Measurements from ENCODE around the gene PRSS3. TPM values are rescaled to one million over a fixed set of nuclear protein-coding genes. Genes with fewer than 3 reads are reported as not detected.

The PRSS3 gene
- total RNA-seq (2013; cell fraction: nucleolus; rRNA removed) = not detected in 2 replicates
- total RNA-seq (2014; rRNA removed) = not detected in 2 replicates
- not detected in 2 replicates for total RNA-seq (2014; rRNA removed; fragmentation: Illumina TruSeq; extraction: Trizol)
- 0.54 and 0.98 TPM in 2 replicates for total RNA-seq (2021)
- not detected for polyA plus RNA-seq (2011; ENCODE audit: low read depth)
- polyA plus RNA-seq (2011; rRNA removed) = not detected in 2 replicates
- not detected in 2 replicates for polyA plus RNA-seq (2011; cell fraction: cytosol; rRNA removed)
- not detected in 2 replicates for polyA plus RNA-seq (2011; cell fraction: nucleus; rRNA removed)
- polyA plus RNA-seq (2012) = not detected in 2 replicates
- polyA plus RNA-seq (2014; fragmentation: Illumina TruSeq; extraction: Trizol) = not detected in 2 replicates
- not detected for polyA plus RNA-seq (2014; fragmentation: Nextera tagmentation; extraction: Ambion mirVana)
- not detected in 2 replicates for polyA plus RNA-seq (2014; rRNA removed)
- polyA plus RNA-seq (2016; fragmentation: Nextera tagmentation; extraction: Ambion mirVana) = not detected
- not detected in 2 replicates for polyA minus RNA-seq (2011; rRNA and poly(A)+ RNA removed)
- polyA minus RNA-seq (2011; cell fraction: cytosol; rRNA and poly(A)+ RNA removed) = not detected in 2 replicates
- not detected in 2 replicates for polyA minus RNA-seq (2011; cell fraction: nucleus; rRNA and poly(A)+ RNA removed)
- not detected for Bru-seq, nascent RNA
- not detected for BruChase-seq, experiment 1, labeled RNA remaining after a 6-hour chase
- not detected for BruChase-seq, experiment 2, labeled RNA remaining after a 2-hour chase
- long read RNA-seq, experiment 1, partial matches to known transcripts = 0 of 1 reads
- long read RNA-seq, experiment 1, other reads (novel, unspliced or antisense) = 1 of 1 reads
- long read RNA-seq, experiment 2 = 0 reads

- H3K4me2 ChIP-seq (ENCODE audit: control insufficient read depth, insufficient read depth) = no peak within 1 kb of the TSS
- in situ Hi-C loops (cut with MboI) = no loop called here
- no peaks in the 10 kb centered on the region for H3K4me1 ChIP-seq (ENCODE audit: control insufficient read depth, insufficient read depth, low read length)
- no TSS peak for BruUV-seq (replicated peaks)
- H3K27me3 ChIP-seq (replicated peaks in 1 of 2; ENCODE audit: control insufficient read depth in 2 of 2, insufficient read depth in 2 of 2, low read length in 1 of 2) = peaks cover 3 to 6% of the 10 kb centered on the region in 2 experiments; a peak in 1 of 4 replicates
- ChIA-PET POLR2A (no interaction called here), RAD21 (ENCODE audit: unreplicated experiment) (no interaction called here), SMC1A (ENCODE audit: uncharacterized antibody, unreplicated experiment) (no interaction called here), CTCF (interaction anchor here (1.0 to 2.2 kb wide), 2 partner anchors 16 to 57 kb away, joined by 3 to 6 read pairs; no protein-coding TSS in a partner anchor)
- WGBS (ENCODE audit: insufficient coverage, insufficient replicate concordance, low lambda C conversion rate, missing lambda C conversion rate) = 25% methylated on average over 4 of the region's 4 CpGs
- no peaks in the 10 kb centered on the region for H4K20me1 ChIP-seq (ENCODE audit: control insufficient read depth, insufficient read depth)
- no peak within 1 kb of the TSS for H3K9ac ChIP-seq (ENCODE audit: control insufficient read depth, insufficient read depth, low read length)
- intact Hi-C loops (cut with micrococcal nuclease; ENCODE audit: unreplicated experiment) = no loop called here
- no peak for ATAC-seq
- no peak for DNase-seq (ENCODE audit: low read depth, low spot score)
- H3K4me3 ChIP-seq = no peak within 1 kb of the TSS
- FAIRE-seq = no peak
- H3K27ac ChIP-seq (ENCODE audit: control insufficient read depth, insufficient read depth) = no peak within 1 kb of the TSS
- no peaks in the 10 kb centered on the region for H3K79me2 ChIP-seq (ENCODE audit: control insufficient read depth, insufficient read depth, low read length)
- H2AFZ ChIP-seq (ENCODE audit: control insufficient read depth, low read depth, low read length) = no peak within 1 kb of the TSS
- no peaks in the 10 kb centered on the region for H3K36me3 ChIP-seq (ENCODE audit: control insufficient read depth in 2 of 2, insufficient read depth in 2 of 2, low read length in 1 of 2)
- TF ChIP-seq PML (IDR thresholded peaks at IDR 0.05; ENCODE audit: low read length) (no peak), BCL11A (IDR thresholded peaks at IDR 0.05; ENCODE audit: low read depth, low read length) (no peak), YBX1 (IDR thresholded peaks at IDR 0.05) (no peak), STAT1 (conservative IDR thresholded peaks at IDR 0.05) (no peak), JUNB (IDR thresholded peaks at IDR 0.05) (no peak), E2F4 (IDR thresholded peaks at IDR 0.05; ENCODE audit: low read depth, low read length) (no peak), IRF3 (IDR thresholded peaks at IDR 0.05) (no peak), SREBF1 (IDR thresholded peaks at IDR 0.05; ENCODE audit: low read length) (no peak), ETV6 (conservative IDR thresholded peaks at IDR 0.05 in 1 of 2, IDR thresholded peaks at IDR 0.05 in 1 of 2; ENCODE audit: borderline replicate concordance in 1 of 2, low read depth in 1 of 2) (no peak), KDM1A (IDR thresholded peaks at IDR 0.05; ENCODE audit: borderline replicate concordance) (no peak), KLF5 (IDR thresholded peaks at IDR 0.05; ENCODE audit: partially characterized antibody) (no peak)
- TF ChIP-seq, protein P1, sequence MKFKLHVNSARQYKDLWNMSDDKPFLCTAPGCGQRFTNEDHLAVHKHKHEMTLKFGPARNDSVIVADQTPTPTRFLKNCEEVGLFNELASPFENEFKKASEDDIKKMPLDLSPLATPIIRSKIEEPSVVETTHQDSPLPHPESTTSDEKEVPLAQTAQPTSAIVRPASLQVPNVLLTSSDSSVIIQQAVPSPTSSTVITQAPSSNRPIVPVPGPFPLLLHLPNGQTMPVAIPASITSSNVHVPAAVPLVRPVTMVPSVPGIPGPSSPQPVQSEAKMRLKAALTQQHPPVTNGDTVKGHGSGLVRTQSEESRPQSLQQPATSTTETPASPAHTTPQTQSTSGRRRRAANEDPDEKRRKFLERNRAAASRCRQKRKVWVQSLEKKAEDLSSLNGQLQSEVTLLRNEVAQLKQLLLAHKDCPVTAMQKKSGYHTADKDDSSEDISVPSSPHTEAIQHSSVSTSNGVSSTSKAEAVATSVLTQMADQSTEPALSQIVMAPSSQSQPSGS (IDR thresholded peaks at IDR 0.05; ENCODE audit: low read length) = no peak
- TF ChIP-seq, protein P2, sequence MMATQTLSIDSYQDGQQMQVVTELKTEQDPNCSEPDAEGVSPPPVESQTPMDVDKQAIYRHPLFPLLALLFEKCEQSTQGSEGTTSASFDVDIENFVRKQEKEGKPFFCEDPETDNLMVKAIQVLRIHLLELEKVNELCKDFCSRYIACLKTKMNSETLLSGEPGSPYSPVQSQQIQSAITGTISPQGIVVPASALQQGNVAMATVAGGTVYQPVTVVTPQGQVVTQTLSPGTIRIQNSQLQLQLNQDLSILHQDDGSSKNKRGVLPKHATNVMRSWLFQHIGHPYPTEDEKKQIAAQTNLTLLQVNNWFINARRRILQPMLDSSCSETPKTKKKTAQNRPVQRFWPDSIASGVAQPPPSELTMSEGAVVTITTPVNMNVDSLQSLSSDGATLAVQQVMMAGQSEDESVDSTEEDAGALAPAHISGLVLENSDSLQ (IDR thresholded peaks at IDR 0.05) = no peak
- TF ChIP-seq, protein P3, sequence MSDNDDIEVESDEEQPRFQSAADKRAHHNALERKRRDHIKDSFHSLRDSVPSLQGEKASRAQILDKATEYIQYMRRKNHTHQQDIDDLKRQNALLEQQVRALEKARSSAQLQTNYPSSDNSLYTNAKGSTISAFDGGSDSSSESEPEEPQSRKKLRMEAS (IDR thresholded peaks at IDR 0.05; ENCODE audit: low read depth, low read length) = no peak
- no peaks in the 10 kb centered on the region; the same call in 2 of the 3 replicates for H3K9me3 ChIP-seq (replicated peaks; ENCODE audit: control insufficient read depth, insufficient read depth, low read length)
Measured at GRCh38 chr9:33795281-33795680, at the start of gene PRSS3. TSS of gene PRSS3 (plus strand) at chr9:33795561. CDS start at chr9:33795574, 13 bp downstream.

Data from GM12878 (cell line).